Central memory CD8-positive, alpha-beta T cell (primary cell): ENCODE data around the gene STYXL1.

ENCODE experiments used
- ATAC-seq: fragments of 150-1000 bp; cut with Tn5 transposase; replicated peaks from 2 replicates; pipeline ENCODE4 v1.10.0; 2022; ENCODE audit warnings: mild to moderate bottlenecking, moderate FRiP score, moderate number of reproducible peaks; ENCODE audit not compliant: poor library complexity, severe bottlenecking; ENCODE audit errors: extremely low read depth
- DNase-seq, 2 donors: peaks; one replicate each; pipeline ENCODE4 v3.0.0; 2021; ENCODE audit warnings: low spot score in 2 of 2
- H3K27ac Mint-ChIP-seq: one replicate; pipeline ENCODE4 v1.8.0; 2022; ENCODE audit warnings: low read depth, mild to moderate bottlenecking, moderate library complexity, mixed read lengths
- H3K27me3 Mint-ChIP-seq: one replicate; pipeline ENCODE4 v1.8.0; 2022; ENCODE audit warnings: mixed read lengths
- H3K36me3 Mint-ChIP-seq: one replicate; pipeline ENCODE4 v1.8.0; 2022; ENCODE audit warnings: mild to moderate bottlenecking, moderate library complexity, mixed read lengths; ENCODE audit not compliant: insufficient read depth
- H3K4me1 Mint-ChIP-seq: one replicate; pipeline ENCODE4 v1.8.0; 2022; ENCODE audit warnings: mixed read lengths
- H3K4me3 Mint-ChIP-seq: one replicate; pipeline ENCODE4 v1.8.0; 2022; ENCODE audit warnings: mild to moderate bottlenecking, moderate library complexity, mixed read lengths
- H3K9me3 Mint-ChIP-seq: one replicate; pipeline ENCODE4 v1.8.0; 2022; ENCODE audit warnings: mixed read lengths

The STYXL1 gene

DNA sequence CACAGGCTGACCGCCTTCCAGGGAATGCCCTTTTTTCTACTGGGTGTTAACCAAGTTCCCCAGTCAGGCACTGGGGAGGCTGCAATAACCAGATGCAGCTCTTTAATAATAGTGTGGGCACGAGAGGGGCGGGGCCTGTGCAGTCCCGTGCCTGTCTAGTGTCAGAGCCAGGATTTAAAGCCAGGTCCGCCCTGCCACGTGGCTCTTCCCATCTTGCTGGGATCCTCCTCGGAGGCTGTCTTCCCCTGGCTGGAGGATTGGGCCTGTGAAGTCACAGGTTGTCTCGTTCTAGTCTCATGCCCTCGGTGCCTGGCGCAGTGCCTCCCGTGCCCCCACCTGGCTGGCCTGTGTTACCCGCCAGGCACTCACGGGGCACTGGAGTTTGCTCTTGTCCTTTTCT is 78.6 kb downstream of the STYXL1 start:
- H3K27me3 Mint-ChIP-seq = no peaks in the 10 kb centered on the region
- ATAC-seq = no peak
- peaks cover 5% of the 10 kb centered on the region for H3K4me1 Mint-ChIP-seq
- H3K9me3 Mint-ChIP-seq = no peaks in the 10 kb centered on the region
- H3K4me3 Mint-ChIP-seq = no peak overlapping the region
- H3K27ac Mint-ChIP-seq = no peak overlapping the region
- H3K36me3 Mint-ChIP-seq = peaks cover 16% of the 10 kb centered on the region
- DNase-seq = no peak

GRCh38 chr7:75968561-75969001 is 79.2 kb downstream of the STYXL1 start:
- Mint-ChIP-seq H3K27me3 (no peaks in the 10 kb centered on the region), H3K4me3 (no peak overlapping the region), H3K36me3 (peaks cover 13% of the 10 kb centered on the region), H3K9me3 (no peaks in the 10 kb centered on the region), H3K4me1 (peaks cover 7% of the 10 kb centered on the region), H3K27ac (no peak overlapping the region)
- ATAC-seq (no peak), DNase-seq (no peak)

DNA sequence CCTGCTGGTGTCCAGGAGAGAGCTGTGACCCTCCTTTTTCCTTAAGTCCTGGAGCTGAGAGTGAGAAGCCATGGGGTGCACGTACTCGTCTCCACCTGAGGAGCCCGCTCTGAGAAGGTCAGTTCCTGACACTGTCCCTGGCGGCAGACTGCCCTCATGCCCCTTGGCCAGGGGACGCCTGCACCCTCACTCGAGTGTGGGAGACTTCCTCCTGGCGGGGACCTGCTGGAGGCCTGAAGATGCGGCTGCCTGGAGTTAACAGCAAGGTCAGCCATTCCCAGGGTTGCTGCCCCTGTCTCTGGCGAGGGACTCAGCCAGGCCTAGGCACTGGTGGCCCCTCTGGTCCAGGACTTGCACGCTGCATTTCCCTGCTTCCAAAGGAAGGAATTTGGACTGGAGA is 79.8 kb downstream of the STYXL1 start:
- Mint-ChIP-seq H3K27me3 (no peaks in the 10 kb centered on the region), H3K27ac (no peak overlapping the region), H3K36me3 (peaks cover 10% of the 10 kb centered on the region), H3K4me3 (no peak overlapping the region), H3K4me1 (peaks cover 12% of the 10 kb centered on the region), H3K9me3 (no peaks in the 10 kb centered on the region)
- no peak for DNase-seq
- no peak for ATAC-seq

DNA sequence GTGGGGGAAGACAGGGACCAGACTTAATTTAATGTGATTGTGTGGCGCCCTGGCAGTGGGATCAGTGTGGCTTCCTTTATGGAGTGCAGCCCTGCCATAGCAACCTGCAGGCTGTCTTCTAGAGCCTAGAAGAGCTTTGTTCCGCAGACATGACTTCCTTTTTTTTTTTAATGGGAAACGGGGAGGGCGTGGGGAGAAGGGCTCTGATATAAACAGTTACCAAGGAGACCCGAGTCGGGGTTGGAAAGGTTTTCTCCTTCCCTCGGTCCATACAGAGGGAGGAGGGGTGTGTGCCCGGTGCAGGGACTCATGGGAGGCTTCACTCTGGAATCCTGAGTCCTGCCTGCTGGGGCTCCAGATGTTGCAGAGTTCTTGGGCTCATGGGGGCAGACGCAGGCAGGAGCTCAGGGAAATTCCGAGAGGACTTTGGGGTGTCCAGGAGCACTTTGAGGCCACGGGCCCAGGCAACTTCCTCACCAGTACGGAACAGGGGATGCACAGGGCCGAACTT is 80.3 kb downstream of the STYXL1 start:
- DNase-seq = no peak
- Mint-ChIP-seq H3K9me3 (no peaks in the 10 kb centered on the region), H3K36me3 (peaks cover 8% of the 10 kb centered on the region), H3K4me1 (peaks cover 12% of the 10 kb centered on the region), H3K27ac (no peak overlapping the region), H3K27me3 (no peaks in the 10 kb centered on the region), H3K4me3 (no peak overlapping the region)
- no peak for ATAC-seq

DNA sequence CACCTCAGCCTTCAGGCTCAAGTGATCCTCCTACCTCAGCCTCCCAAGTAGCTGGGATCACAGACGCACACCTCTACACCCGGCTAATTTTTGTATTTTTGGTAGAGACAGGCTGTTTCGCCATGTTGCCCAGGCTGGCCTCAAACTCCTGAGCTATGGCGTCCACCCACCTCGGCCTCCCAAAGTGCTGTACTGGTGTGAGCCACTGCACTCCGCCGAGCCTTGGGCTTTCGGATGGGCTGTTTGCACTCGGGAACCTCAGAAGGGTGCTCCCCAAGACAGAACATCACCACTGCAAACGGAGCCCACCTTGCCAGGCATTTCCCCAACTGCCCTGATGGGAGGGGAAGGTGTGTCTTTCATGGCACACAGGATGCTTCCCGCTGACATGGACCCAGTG is 80.7 kb downstream of the STYXL1 start:
- H3K27me3 Mint-ChIP-seq = no peaks in the 10 kb centered on the region
- peaks cover 12% of the 10 kb centered on the region for H3K4me1 Mint-ChIP-seq
- no peak for DNase-seq
- ATAC-seq = no peak
- H3K27ac Mint-ChIP-seq = no peak overlapping the region
- H3K9me3 Mint-ChIP-seq = no peaks in the 10 kb centered on the region
- H3K4me3 Mint-ChIP-seq = no peak overlapping the region
- peaks cover 6% of the 10 kb centered on the region for H3K36me3 Mint-ChIP-seq

DNA sequence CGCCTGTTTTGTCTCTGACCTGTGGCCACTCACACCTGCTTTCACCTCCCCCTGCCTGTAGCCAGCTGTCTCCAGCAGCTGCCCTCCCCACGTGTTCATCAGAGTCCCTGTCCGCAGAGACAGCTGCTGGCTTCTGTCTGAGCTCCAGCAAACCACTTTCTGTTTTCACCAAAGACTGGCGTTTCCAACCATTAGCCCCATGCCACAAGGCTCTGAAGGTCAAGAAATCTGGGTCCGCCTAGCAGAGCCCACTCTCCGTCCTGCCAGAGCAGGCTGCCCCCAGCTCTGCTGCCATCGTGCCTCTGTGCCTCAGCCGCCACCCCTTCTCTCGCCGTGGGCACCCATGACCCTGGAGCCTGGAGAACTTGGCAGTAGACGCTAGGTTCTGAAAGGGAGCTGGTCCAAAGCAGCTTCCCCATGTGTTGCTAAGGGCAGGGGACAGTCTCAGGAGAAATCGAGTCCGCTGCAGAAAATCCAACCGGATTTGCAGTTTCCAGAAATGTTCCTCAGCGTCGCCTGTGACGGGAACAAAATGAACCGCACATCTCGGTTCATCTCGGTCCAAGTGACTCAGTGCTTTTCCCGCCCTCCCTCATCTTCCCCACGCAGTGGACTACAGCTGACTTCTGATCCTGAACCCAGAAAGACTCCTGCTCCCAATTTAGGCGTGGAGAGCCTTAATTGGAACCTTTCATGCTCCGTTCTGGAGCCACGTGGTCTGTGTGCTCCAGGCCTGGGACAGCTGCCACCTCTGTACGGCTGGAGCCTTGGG is 81.4 kb downstream of the STYXL1 start:
- DNase-seq (no peak), ATAC-seq (no peak)
- H3K4me3 Mint-ChIP-seq = no peak overlapping the region
- no peaks in the 10 kb centered on the region for H3K9me3 Mint-ChIP-seq
- H3K27ac Mint-ChIP-seq = no peak overlapping the region
- H3K4me1 Mint-ChIP-seq = peaks cover 7% of the 10 kb centered on the region
- peaks cover 6% of the 10 kb centered on the region for H3K36me3 Mint-ChIP-seq
- H3K27me3 Mint-ChIP-seq = no peaks in the 10 kb centered on the region

DNA sequence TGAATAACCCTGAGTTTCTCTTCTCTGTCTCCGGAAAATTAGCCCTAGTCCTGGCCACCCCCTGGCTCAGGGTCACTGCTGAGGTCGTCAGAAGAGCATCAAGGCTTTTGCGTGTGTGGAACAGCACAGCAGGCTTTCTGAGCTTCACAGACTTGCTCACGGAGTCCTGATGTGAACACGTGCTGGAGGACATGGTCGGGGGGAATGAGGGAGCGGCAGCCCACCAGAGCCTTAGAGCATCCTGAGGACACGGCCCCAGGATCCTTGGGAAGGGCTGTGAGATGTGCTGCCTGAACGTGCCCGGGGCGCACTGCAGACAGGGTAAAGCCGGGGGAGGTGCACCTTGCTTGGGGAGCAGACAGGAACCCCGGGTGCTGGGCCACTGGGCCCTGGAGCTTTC is 82.2 kb downstream of the STYXL1 start:
- no peak overlapping the region for H3K27ac Mint-ChIP-seq
- DNase-seq (no peak), ATAC-seq (no peak)
- no peak overlapping the region for H3K4me3 Mint-ChIP-seq
- H3K9me3 Mint-ChIP-seq = no peaks in the 10 kb centered on the region
- peaks cover 7% of the 10 kb centered on the region for H3K4me1 Mint-ChIP-seq
- H3K36me3 Mint-ChIP-seq = peaks cover 6% of the 10 kb centered on the region
- H3K27me3 Mint-ChIP-seq = no peaks in the 10 kb centered on the region

- Mint-ChIP-seq H3K36me3 (peaks cover 12% of the 10 kb centered on the region), H3K4me3 (no peak overlapping the region), H3K27ac (no peak overlapping the region), H3K9me3 (no peaks in the 10 kb centered on the region), H3K27me3 (no peaks in the 10 kb centered on the region), H3K4me1 (peaks cover 7% of the 10 kb centered on the region)
- ATAC-seq = no peak
- no peak for DNase-seq
Observed at GRCh38 chr7:75963381-75963995, 84.3 kb downstream of the STYXL1 start.

DNA sequence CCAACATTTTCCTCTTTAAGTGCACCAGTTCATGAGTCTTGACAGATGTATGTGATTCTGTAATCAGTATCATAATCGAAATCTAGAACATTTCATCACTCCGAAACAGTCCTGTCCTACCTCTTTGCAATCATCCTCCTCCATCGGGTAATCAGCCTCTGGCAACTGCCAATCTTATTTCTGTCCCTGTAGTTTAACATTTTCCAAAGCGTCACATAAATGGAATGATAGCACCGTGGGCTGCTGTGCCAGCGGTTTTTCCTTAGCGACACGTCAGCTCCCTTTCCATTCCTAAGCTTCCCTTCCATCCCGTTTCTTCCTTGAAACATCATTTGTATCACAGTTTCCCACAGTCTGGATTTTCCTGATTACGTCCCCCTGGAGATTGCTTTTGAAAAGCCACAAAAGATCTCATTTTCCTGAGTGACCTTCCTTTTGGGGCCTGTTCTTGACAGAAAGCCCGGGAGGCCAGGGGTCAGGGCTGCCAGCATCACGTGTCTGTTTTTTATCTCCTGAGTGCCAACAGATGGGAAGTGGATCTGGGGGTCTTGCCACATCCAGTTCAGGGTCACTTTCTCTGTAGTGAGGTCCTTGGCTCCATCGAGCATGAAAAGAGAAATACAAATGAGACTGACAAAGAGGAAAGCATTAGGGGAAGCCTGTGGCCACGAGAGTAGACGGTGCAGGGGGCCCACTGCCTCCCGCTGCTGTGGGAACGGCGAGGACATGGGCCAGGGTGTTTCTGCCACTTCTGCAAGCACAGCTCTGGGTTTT is 85.0 kb downstream of the STYXL1 start:
- Mint-ChIP-seq H3K27ac (peak overlapping the region; percentile 47), H3K4me3 (no peak overlapping the region), H3K4me1 (peaks cover 7% of the 10 kb centered on the region), H3K9me3 (no peaks in the 10 kb centered on the region), H3K36me3 (peaks cover 12% of the 10 kb centered on the region), H3K27me3 (no peaks in the 10 kb centered on the region)
- DNase-seq (no peak), ATAC-seq (no peak)

DNA sequence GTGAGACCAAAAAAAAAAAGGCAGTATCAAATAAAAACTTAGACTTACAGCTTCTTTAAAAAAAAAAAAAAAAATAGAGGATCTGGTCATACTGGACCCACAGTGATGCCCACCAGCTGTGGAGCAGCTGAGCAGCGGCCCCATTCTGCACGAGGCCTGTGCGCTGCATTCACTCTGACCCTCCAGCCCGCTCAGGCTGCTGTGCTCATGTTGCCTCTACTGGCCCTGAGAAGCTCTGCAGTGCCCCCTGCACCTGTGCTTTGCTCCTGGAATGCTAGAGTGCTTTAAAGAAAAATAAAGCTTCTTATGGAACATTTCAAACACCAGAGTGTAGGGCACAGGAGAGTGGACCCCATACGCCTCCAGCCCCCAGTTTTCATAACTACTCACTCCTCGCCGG is 86.6 kb downstream of the STYXL1 start:
- H3K36me3 Mint-ChIP-seq = peaks cover 10% of the 10 kb centered on the region
- no peaks in the 10 kb centered on the region for H3K27me3 Mint-ChIP-seq
- DNase-seq (no peak), ATAC-seq (no peak)
- peaks cover 7% of the 10 kb centered on the region for H3K4me1 Mint-ChIP-seq
- no peak overlapping the region for H3K4me3 Mint-ChIP-seq
- no peaks in the 10 kb centered on the region for H3K9me3 Mint-ChIP-seq
- H3K27ac Mint-ChIP-seq = no peak overlapping the region

- DNase-seq (no peak), ATAC-seq (no peak)
- Mint-ChIP-seq H3K27ac (no peak overlapping the region), H3K4me3 (no peak overlapping the region), H3K36me3 (peaks cover 15% of the 10 kb centered on the region), H3K4me1 (peaks cover 7% of the 10 kb centered on the region), H3K9me3 (no peaks in the 10 kb centered on the region), H3K27me3 (no peaks in the 10 kb centered on the region)
Observed at GRCh38 chr7:75960372-75960771, 87.4 kb downstream of the STYXL1 start.

DNA sequence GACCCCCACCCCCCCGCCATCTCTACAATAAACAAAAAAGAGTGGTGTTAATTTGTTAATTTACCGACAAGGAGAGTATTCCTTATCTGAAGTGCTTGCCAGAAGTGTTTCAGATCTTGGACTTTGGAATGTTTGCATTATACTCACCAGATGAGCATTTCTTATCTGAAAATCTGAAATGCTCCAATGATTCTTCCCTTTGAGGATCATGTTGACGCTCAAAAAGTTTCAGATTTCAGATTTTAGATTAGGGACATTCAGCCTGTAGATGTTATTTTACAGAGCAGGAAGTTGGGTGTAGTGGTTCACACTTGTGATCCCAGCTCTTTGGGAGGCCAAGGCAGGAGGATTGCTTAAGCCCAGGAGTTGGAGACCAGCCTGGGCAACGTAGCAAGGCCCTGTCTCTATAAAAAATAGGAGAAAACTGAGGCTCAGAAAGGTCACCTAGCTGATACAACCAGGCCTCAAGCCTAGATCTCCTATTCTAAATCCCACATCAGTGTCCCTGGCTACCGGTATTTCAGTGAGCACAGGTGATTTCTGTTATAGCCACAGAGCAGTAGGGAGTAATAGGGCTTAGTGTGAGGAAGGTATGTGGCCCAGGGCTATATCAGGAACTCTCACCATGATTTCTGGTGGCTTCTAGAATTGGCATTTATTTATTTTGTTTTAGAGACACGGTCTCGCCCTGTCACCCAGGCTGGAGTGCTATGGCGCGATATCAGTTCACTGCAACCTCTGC is 88.8 kb downstream of the STYXL1 start:
- ATAC-seq (no peak), DNase-seq (no peak)
- H3K4me3 Mint-ChIP-seq = no peak overlapping the region
- peaks cover 10% of the 10 kb centered on the region for H3K4me1 Mint-ChIP-seq
- H3K27me3 Mint-ChIP-seq = no peaks in the 10 kb centered on the region
- H3K36me3 Mint-ChIP-seq = peaks cover 22% of the 10 kb centered on the region
- no peaks in the 10 kb centered on the region for H3K9me3 Mint-ChIP-seq
- no peak overlapping the region for H3K27ac Mint-ChIP-seq
